MCF 10A (cell line): ENCODE data around the gene COPS9. TPM values are rescaled to one million over a fixed set of nuclear protein-coding genes. Genes with fewer than 3 reads are reported as not detected.

Experiments
- BruUV-seq: library from RNA; stranded (reverse); fragments of 400-500 nt; replicated peaks from 2 replicates; lab custom pipeline; 2021; lab: Mats Ljungman, UMichigan
- CTCF ChIA-PET: fragments of 300-600 bp; sonication (Branson Sonifier 250); formaldehyde crosslinking; extraction: SDS; loops from one replicate; lab custom pipeline; 2021; ENCODE audit warnings: antibody characterized with exemption, inconsistent platforms; lab: Yijun Ruan, JAX
- POLR2A ChIA-PET: fragments of 300-600, 350-650 bp; sonication (Branson Sonifier 250); formaldehyde crosslinking; extraction: SDS; loops from one replicate; lab custom pipeline; 2020; ENCODE audit warnings: antibody characterized with exemption, inconsistent platforms; lab: Yijun Ruan, JAX
- DNase-seq: peaks from one replicate; pipeline ENCODE4 v3.0.0-alpha.2; 2018; ENCODE audit not compliant: unreplicated experiment
- H3K27ac Mint-ChIP-seq: one replicate; pipeline ENCODE4 v1.8.0; 2022; ENCODE audit warnings: mild to moderate bottlenecking, low read depth, mixed read lengths; ENCODE audit not compliant: unreplicated experiment
- H3K27me3 Mint-ChIP-seq: one replicate; pipeline ENCODE4 v1.8.0; 2022; ENCODE audit warnings: mixed read lengths; ENCODE audit not compliant: insufficient read depth, unreplicated experiment
- H3K36me3 Mint-ChIP-seq: one replicate; pipeline ENCODE4 v1.8.0; 2022; ENCODE audit warnings: mild to moderate bottlenecking, moderate library complexity, mixed read lengths; ENCODE audit not compliant: insufficient read depth, unreplicated experiment
- H3K4me1 Mint-ChIP-seq: one replicate; pipeline ENCODE4 v1.8.0; 2022; ENCODE audit warnings: mixed read lengths; ENCODE audit not compliant: insufficient read depth, unreplicated experiment
- H3K4me3 Mint-ChIP-seq: one replicate; pipeline ENCODE4 v1.8.0; 2022; ENCODE audit warnings: mild to moderate bottlenecking, moderate library complexity, mixed read lengths; ENCODE audit not compliant: unreplicated experiment
- H3K9me3 Mint-ChIP-seq: one replicate; pipeline ENCODE4 v1.8.0; 2022; ENCODE audit warnings: mixed read lengths; ENCODE audit not compliant: unreplicated experiment
- intact Hi-C: fragments of 100-400 bp; cut with micrococcal nuclease; formaldehyde crosslinking; loops from 2 replicates; pipeline ENCODE4 v1.14.1; 2022
- total RNA-seq: library from RNA; stranded (reverse); gene quantifications from 2 replicates; pipeline ENCODE4 v1.2.3, GENCODE V29; 2022
- TF ChIP-seq, protein P1 (sequence below): fragments of 200-600 bp; IDR thresholded peaks from one replicate; pipeline ENCODE4 v1.8.0; 2022; ENCODE audit warnings: antibody characterized with exemption, mild to moderate bottlenecking; ENCODE audit not compliant: unreplicated experiment

The COPS9 gene
- total RNA-seq, 1 experiment from 2014 or later = 146 TPM

DNA sequence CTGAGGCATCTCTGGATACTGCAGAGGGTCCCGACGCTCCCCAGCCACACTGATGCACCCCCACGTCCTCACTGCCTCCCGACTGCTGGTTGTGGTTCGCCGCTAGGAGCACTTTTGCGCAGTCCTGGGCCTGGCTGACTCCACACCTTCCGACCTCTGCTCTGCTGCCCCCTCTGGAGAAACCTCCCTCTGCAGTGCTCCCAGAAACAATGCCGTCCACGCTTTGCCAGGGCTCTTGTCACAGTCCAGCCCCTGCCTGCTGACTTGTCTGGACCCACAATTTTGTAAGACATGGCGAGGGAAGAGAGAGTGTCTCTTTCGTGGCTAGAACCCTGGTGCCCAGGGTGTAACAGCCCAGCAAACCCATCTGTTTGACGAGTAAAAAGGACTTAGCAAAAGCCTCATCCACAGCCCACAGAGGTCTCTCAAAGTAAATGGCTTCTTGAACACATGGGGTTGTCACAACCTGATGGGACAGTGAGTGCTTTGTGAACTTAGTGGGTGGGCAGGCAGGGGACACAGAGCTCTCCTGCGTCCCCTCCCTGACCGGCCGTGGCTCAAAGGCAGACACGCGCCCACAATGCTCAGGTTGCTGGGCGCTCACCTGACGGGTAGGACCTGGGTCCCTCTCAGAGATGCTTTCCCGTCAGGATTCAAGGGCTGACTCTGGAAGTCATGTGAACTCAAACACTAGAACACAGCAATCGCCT lies 4.0 kb downstream of the COPS9 start:
- Mint-ChIP-seq H3K9me3 (no peaks in the 10 kb centered on the region), H3K4me3 (no peak overlapping the region), H3K36me3 (peaks cover 43% of the 10 kb centered on the region), H3K4me1 (peaks cover 12% of the 10 kb centered on the region), H3K27me3 (no peaks in the 10 kb centered on the region), H3K27ac (no peak overlapping the region)
- TF ChIP-seq, protein P1, sequence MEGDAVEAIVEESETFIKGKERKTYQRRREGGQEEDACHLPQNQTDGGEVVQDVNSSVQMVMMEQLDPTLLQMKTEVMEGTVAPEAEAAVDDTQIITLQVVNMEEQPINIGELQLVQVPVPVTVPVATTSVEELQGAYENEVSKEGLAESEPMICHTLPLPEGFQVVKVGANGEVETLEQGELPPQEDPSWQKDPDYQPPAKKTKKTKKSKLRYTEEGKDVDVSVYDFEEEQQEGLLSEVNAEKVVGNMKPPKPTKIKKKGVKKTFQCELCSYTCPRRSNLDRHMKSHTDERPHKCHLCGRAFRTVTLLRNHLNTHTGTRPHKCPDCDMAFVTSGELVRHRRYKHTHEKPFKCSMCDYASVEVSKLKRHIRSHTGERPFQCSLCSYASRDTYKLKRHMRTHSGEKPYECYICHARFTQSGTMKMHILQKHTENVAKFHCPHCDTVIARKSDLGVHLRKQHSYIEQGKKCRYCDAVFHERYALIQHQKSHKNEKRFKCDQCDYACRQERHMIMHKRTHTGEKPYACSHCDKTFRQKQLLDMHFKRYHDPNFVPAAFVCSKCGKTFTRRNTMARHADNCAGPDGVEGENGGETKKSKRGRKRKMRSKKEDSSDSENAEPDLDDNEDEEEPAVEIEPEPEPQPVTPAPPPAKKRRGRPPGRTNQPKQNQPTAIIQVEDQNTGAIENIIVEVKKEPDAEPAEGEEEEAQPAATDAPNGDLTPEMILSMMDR = peak; percentile 20
- no TSS peak for BruUV-seq
- ChIA-PET CTCF (interaction anchor here (1.3 to 1.6 kb wide), 3 partner anchors 12 to 71 kb away, joined by 4 to 10 read pairs (median 6); no protein-coding TSS in a partner anchor), POLR2A (no interaction called here)
- DNase-seq = no peak
- intact Hi-C loops = no loop called here

DNA sequence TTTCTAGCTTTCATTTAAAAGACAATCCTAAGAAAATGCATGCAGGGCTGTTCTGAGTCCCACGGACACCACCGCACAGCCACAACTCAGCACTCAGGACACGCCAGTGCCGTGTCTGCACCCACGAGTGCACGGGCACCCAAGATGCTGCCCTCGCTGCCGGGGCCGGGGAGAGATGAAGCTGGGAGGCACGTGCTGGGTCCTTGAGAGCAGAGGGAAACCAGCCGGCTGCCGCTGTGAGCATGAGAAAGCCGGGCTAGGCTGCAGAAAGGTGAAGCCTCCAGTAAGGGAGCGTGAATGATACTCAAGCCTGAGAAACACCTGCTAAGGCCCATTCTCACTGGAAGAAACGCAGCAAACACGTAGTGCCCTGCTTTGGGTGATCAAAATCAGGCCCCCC lies 4.8 kb downstream of the COPS9 start:
- Mint-ChIP-seq H3K9me3 (no peaks in the 10 kb centered on the region), H3K27ac (no peak overlapping the region), H3K4me3 (no peak overlapping the region), H3K27me3 (no peaks in the 10 kb centered on the region), H3K36me3 (peaks cover 43% of the 10 kb centered on the region), H3K4me1 (peaks cover 12% of the 10 kb centered on the region)
- intact Hi-C loops = no loop called here
- no TSS peak for BruUV-seq
- ChIA-PET CTCF (interaction anchor here (0.6 kb wide), 1 partner anchor 1322 kb away, joined by 3 read pairs; no protein-coding TSS in a partner anchor), POLR2A (no interaction called here)
- no peak for DNase-seq
- TF ChIP-seq, protein P1 = no peak

DNA sequence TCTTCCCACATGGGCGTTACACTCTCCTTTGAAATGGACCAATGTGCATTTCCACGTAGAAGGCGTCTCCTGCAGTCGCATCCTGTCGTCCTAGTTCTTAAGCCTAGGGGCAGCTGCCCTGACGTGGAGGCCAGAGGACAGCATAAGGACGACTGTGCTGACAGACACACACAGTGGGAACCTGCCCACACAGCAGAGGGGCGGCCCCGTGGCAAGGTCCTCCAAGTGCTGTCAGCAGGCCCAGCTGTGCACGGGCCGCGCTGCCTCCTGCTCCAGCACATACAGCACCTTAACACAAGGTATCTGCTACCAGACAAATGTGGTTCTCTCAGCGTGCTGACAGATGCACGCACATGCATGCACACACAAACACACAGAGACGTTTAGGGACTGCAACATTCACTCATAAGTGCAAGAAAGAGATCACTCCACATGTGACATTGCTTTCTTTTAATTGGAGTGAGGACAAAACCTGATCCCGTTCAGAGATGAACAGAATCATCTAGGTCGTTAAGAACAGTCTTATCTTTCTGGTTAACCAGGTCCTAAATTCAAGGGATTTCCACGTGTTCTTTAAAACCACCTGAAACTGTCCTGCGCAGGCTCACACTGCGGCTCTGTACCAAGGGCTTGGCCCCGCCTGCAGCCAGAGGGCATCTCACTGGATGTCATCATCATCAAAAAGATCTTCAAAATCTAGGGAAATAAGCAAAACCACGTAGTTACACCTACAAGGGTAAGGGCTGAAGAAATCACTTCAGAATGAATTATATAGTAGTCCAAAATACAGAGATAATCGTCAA lies 5.5 kb downstream of the COPS9 start:
- no peaks in the 10 kb centered on the region for H3K27me3 Mint-ChIP-seq
- no TSS peak for BruUV-seq
- CTCF ChIA-PET = interaction anchor here (0.6 to 1.6 kb wide), 2 partner anchors 12 to 1322 kb away, joined by 3 to 11 read pairs; no protein-coding TSS in a partner anchor
- intact Hi-C loops = no loop called here
- no peak overlapping the region for H3K4me3 Mint-ChIP-seq
- peaks cover 12% of the 10 kb centered on the region for H3K4me1 Mint-ChIP-seq
- no peak for DNase-seq
- POLR2A ChIA-PET = no interaction called here
- no peak overlapping the region for H3K27ac Mint-ChIP-seq
- TF ChIP-seq, protein P1 = no peak
- no peaks in the 10 kb centered on the region for H3K9me3 Mint-ChIP-seq
- H3K36me3 Mint-ChIP-seq = peaks cover 43% of the 10 kb centered on the region
